Glutamatergic neuron (in vitro differentiated cells): ENCODE data around the gene GPR149. TPM values are rescaled to one million over a fixed set of nuclear protein-coding genes. Genes with fewer than 3 reads are reported as not detected.

Source experiments
- DNase-seq: peaks from one replicate; pipeline ENCODE4 v3.0.0; 2022
- H3K27ac Mint-ChIP-seq: one replicate; pipeline ENCODE4 v1.8.0; 2020; ENCODE audit warnings: mild to moderate bottlenecking, mixed read lengths, inconsistent platforms; ENCODE audit not compliant: unreplicated experiment
- H3K27me3 Mint-ChIP-seq: one replicate; pipeline ENCODE4 v1.8.0; 2020; ENCODE audit warnings: mild to moderate bottlenecking, moderate library complexity, mixed read lengths, inconsistent platforms; ENCODE audit not compliant: unreplicated experiment
- H3K36me3 Mint-ChIP-seq: one replicate; pipeline ENCODE4 v1.8.0; 2020; ENCODE audit warnings: mild to moderate bottlenecking, mixed read lengths, inconsistent platforms; ENCODE audit not compliant: unreplicated experiment
- H3K4me1 Mint-ChIP-seq: one replicate; pipeline ENCODE4 v1.8.0; 2020; ENCODE audit warnings: mild to moderate bottlenecking, low read depth, mixed read lengths, inconsistent platforms; ENCODE audit not compliant: unreplicated experiment
- H3K4me3 Mint-ChIP-seq: one replicate; pipeline ENCODE4 v1.8.0; 2020; ENCODE audit warnings: mild to moderate bottlenecking, mixed read lengths, inconsistent platforms; ENCODE audit not compliant: unreplicated experiment
- H3K9me3 Mint-ChIP-seq: one replicate; pipeline ENCODE4 v1.8.0; 2020; ENCODE audit warnings: mild to moderate bottlenecking, moderate library complexity, mixed read lengths, inconsistent platforms; ENCODE audit not compliant: unreplicated experiment
- total RNA-seq: library from RNA; stranded (reverse); fragmentation: NEBNext Ultra II Directional; extraction: Animal tissue kit (Norgen Biotek cat#: 25700); gene quantifications from one replicate; pipeline ENCODE4 v1.2.1, GENCODE V29; 2021; ENCODE audit not compliant: unreplicated experiment
- TF ChIP-seq, protein P1 (sequence below): fragments of 200-600 bp; sonication (generic); IDR thresholded peaks from one replicate; pipeline ENCODE4 v1.5.0; 2021; ENCODE audit not compliant: partially characterized antibody, unreplicated experiment

GPR149 gene
- total RNA-seq, 1 donor from 2014 or later: 0.25 TPM

DNA sequence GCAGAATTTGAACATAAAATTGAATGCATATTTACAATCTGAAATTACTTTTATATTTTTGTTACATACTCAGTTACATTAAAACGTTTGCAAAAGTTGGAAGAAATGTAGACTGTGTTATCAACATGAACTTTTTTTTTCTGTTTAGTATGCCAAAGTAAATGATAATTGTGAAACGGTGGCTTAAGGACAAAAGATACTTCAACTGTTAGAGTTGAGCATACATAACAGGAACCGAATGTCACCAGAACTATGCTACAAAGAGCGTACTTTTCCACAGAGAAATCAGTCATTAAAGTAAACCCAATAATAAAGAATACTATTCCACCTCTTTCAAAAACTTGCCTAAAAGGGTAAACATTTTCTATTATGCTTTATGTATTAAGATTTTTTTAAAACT lies 91.4 kb downstream of the GPR149 start:
- H3K27ac Mint-ChIP-seq: no peak overlapping the region
- no peaks in the 10 kb centered on the region for H3K36me3 Mint-ChIP-seq
- H3K4me3 Mint-ChIP-seq: no peak overlapping the region
- H3K4me1 Mint-ChIP-seq: no peaks in the 10 kb centered on the region
- H3K9me3 Mint-ChIP-seq: no peaks in the 10 kb centered on the region
- no peaks in the 10 kb centered on the region for H3K27me3 Mint-ChIP-seq
- TF ChIP-seq, protein P1, sequence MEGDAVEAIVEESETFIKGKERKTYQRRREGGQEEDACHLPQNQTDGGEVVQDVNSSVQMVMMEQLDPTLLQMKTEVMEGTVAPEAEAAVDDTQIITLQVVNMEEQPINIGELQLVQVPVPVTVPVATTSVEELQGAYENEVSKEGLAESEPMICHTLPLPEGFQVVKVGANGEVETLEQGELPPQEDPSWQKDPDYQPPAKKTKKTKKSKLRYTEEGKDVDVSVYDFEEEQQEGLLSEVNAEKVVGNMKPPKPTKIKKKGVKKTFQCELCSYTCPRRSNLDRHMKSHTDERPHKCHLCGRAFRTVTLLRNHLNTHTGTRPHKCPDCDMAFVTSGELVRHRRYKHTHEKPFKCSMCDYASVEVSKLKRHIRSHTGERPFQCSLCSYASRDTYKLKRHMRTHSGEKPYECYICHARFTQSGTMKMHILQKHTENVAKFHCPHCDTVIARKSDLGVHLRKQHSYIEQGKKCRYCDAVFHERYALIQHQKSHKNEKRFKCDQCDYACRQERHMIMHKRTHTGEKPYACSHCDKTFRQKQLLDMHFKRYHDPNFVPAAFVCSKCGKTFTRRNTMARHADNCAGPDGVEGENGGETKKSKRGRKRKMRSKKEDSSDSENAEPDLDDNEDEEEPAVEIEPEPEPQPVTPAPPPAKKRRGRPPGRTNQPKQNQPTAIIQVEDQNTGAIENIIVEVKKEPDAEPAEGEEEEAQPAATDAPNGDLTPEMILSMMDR: no peak
- DNase-seq: no peak

DNA sequence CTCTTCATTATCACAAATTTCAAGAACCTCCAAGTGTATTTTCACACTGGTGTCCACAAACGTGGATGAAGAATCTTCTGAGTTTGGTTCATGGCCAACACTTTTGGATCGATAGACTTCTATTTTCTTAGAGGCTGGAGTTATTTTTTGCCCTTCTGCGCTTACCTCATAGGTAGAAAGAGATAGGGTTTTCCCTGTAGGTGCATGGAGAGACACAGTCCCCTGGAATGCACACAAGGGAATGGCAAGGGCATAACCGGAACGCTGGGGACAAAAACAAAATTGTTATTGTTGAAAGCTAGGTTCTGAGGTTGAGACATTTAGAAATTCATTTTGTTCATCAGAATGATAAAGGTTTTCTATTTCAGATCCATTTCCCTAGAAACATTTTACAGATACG lies 92.0 kb downstream of the GPR149 start:
- Mint-ChIP-seq H3K27me3 (no peaks in the 10 kb centered on the region), H3K4me3 (no peak overlapping the region), H3K36me3 (no peaks in the 10 kb centered on the region), H3K4me1 (no peaks in the 10 kb centered on the region), H3K27ac (no peak overlapping the region), H3K9me3 (no peaks in the 10 kb centered on the region)
- DNase-seq: no peak
- TF ChIP-seq, protein P1: no peak

DNA sequence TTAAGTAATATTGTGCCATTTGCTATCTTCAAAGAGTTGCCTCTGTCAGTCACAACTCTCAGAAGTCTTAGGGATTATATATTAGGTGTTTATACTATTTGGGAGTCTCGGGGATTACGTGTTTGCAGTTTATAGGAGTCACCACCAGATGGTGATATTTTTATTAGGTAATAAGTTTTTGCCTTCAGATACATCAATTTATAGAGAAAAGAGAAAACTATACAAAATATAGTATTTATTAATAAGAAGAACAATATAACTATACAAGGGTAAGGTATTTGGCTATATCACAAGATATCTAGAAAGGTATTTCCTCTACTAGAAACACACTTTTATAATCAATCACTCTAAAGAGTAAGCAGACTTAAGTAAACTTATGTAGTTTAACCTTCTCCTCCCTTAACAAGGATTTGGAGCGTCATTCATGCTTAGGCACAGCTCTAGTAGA lies 95.0 kb downstream of the GPR149 start:
- Mint-ChIP-seq H3K36me3 (no peaks in the 10 kb centered on the region), H3K27ac (no peak overlapping the region), H3K9me3 (no peaks in the 10 kb centered on the region), H3K4me1 (no peaks in the 10 kb centered on the region), H3K4me3 (no peak overlapping the region), H3K27me3 (no peaks in the 10 kb centered on the region)
- TF ChIP-seq, protein P1: peak; percentile 78
- no peak for DNase-seq

DNA sequence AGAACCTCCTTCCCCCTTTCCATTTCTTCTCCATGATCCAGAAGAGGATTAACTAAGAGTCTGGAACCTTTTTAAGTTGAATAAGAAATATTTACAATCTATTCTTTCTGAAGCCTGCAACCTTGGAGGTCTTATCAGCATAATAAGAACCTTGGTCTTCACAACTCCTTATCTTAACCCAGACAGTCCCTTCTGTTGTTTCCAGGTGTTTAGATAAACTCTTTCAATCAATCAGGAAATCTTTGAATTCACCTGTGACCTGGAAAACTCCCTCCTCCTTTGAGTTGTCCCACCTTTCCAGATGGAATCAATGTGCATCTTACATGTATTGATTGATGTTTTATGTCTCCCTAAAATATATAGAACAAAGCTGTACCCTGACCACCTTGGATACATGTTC lies 102.1 kb downstream of the GPR149 start:
- Mint-ChIP-seq H3K27ac (no peak overlapping the region), H3K27me3 (peaks cover 1% of the 10 kb centered on the region), H3K4me3 (no peak overlapping the region), H3K9me3 (peaks cover 1% of the 10 kb centered on the region), H3K36me3 (no peaks in the 10 kb centered on the region), H3K4me1 (no peaks in the 10 kb centered on the region)
- TF ChIP-seq, protein P1: no peak
- no peak for DNase-seq

DNA sequence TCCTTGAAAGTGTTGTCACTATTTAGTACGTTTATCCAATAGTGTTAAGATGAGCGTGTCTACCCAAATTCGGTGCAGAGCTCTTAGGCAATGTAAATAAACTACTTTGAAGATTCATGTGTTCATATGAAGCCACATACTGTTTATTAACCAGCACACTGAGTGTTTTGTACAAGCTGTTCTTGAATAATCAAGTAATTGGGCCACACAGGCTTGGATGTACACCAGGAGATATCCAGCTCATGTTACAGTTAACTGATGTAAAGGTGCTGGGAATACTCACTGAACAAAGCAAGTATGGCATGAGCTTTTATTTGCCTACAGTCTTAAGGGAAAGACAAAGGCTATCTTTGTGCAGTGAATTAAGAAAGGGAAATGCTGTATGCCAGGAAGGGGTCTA lies 105.1 kb downstream of the GPR149 start:
- peak overlapping the region; percentile 94 for H3K4me3 Mint-ChIP-seq
- TF ChIP-seq, protein P1: no peak
- DNase-seq: no peak
- peaks cover 1% of the 10 kb centered on the region for H3K9me3 Mint-ChIP-seq
- peaks cover 1% of the 10 kb centered on the region for H3K27me3 Mint-ChIP-seq
- peak overlapping the region; percentile 94 for H3K27ac Mint-ChIP-seq
- H3K4me1 Mint-ChIP-seq: peaks cover 6% of the 10 kb centered on the region
- H3K36me3 Mint-ChIP-seq: no peaks in the 10 kb centered on the region
